ENCODE data around the gene SPTBN5. TPM values are rescaled to one million over a fixed set of nuclear protein-coding genes. Genes with fewer than 3 reads are reported as not detected.
A peak's percentile ranks its signal among the peaks of the same experiment; 100 is the strongest.

The SPTBN5 gene
- total and polyA plus RNA-seq, 10 of the 15 experiments (the other 5 are each of a cell fraction or from before 2014, with no cell fraction given) = under 0.01 to 0.18 (median 0.04) TPM; not detected in 4

- TF ChIP-seq SPI1 (IDR thresholded peaks at IDR 0.05; ENCODE audit: borderline replicate concordance, insufficient read depth, low read depth, low read length) (no peak), MTA3 (IDR thresholded peaks at IDR 0.05; ENCODE audit: borderline replicate concordance, low read length) (no peak), ZSCAN29 (IDR thresholded peaks at IDR 0.05) (no peak), ZNF622 (IDR thresholded peaks at IDR 0.05) (no peak), IKZF1 (conservative IDR thresholded peaks at IDR 0.05) (0 out of 2 replicates have a peak, but pooled peaks have one; percentile 17), TCF12 (IDR thresholded peaks at IDR 0.05; ENCODE audit: low read depth, low read length) (no peak), NKRF (conservative IDR thresholded peaks at IDR 0.05) (no peak), POU2F2 (IDR thresholded peaks at IDR 0.05; ENCODE audit: borderline replicate concordance, low read depth, low read length) (0 out of 3 replicates have a peak, but pooled peaks have one; percentile 34), EZH2 (IDR thresholded peaks at IDR 0.05; ENCODE audit: borderline replicate concordance, control insufficient read depth, low read depth, low read length) (no peak), SMAD5 (IDR thresholded peaks at IDR 0.05; ENCODE audit: low read depth) (no peak), SIX5 (IDR thresholded peaks at IDR 0.05; ENCODE audit: low read depth, low read length, severe bottlenecking) (no peak), POLR2AphosphoS5 (IDR thresholded peaks at IDR 0.05; ENCODE audit: low read length) (no peak), STAT1 (conservative IDR thresholded peaks at IDR 0.05) (no peak), PAX8 (IDR thresholded peaks at IDR 0.05) (no peak), CREM (IDR thresholded peaks at IDR 0.05; ENCODE audit: low read depth) (no peak), BCLAF1 (IDR thresholded peaks at IDR 0.05) (no peak), RAD21 (IDR thresholded peaks at IDR 0.05; ENCODE audit: insufficient read depth, low read depth, low read length) (peak; percentile 78), BHLHE40 (IDR thresholded peaks at IDR 0.05; ENCODE audit: borderline replicate concordance in 1 of 2, low read depth in 2 of 2, low read length in 1 of 2) (peak in 1 of 2 experiments; percentile 26; a peak in 1 of 4 replicates), SMC3 (IDR thresholded peaks at IDR 0.05; ENCODE audit: borderline replicate concordance, low read length) (peak; percentile 64), SIN3A (IDR thresholded peaks at IDR 0.05; ENCODE audit: low read depth, low read length) (no peak), ZNF592 (IDR thresholded peaks at IDR 0.05) (no peak), FOXM1 (IDR thresholded peaks at IDR 0.05; ENCODE audit: low read depth, low read length) (no peak), HDAC2 (IDR thresholded peaks at IDR 0.05) (no peak), MYB (IDR thresholded peaks at IDR 0.05; ENCODE audit: borderline replicate concordance, low read depth, low read length) (no peak)
These were observed 10.7 kb upstream of the SPTBN5 start (continued) for GRCh38 chr15:41904541-41905005.

Measured in GM12878 (cell line).